Lower leg skin (tissue), 4 donors: ENCODE data around the gene SPECC1L. TPM values are rescaled to one million over a fixed set of nuclear protein-coding genes. Genes with fewer than 3 reads are reported as not detected.

Source experiments
- DNase-seq, 2 donors: peaks; one replicate each; pipeline ENCODE4 v3.0.0-alpha.2; 2019; ENCODE audit warnings: low spot score in 2 of 2
- H3K4me3 ChIP-seq: fragments of 200-600 bp; sonication (generic); 2 replicates; pipeline ENCODE4 v1.5.1; 2017; ENCODE audit warnings: mild to moderate bottlenecking, low read depth; ENCODE audit not compliant: poor library complexity, severe bottlenecking
- CTCF ChIP-seq, 3 donors: fragments of 450-650 bp; IDR thresholded peaks; one replicate each; pipeline ENCODE4 v1.5.1; 2016; ENCODE audit warnings: antibody characterized with exemption in 3 of 3, mild to moderate bottlenecking in 3 of 3, moderate library complexity in 2 of 3
- POLR2A ChIP-seq, 2 donors: fragments of 450-650 bp; IDR thresholded peaks; one replicate each; pipeline ENCODE4 v1.6.1; 2016 to 2017; ENCODE audit warnings: antibody characterized with exemption in 2 of 2, mild to moderate bottlenecking in 1 of 2, moderate library complexity in 1 of 2
- WGBS, 2 donors: methylation state at CpG; one replicate each; pipeline ENCODE4 v1.1.5; 2018; 5-methylcytosine and 5-hydroxymethylcytosine counted together
- intact Hi-C: fragments of 100-400 bp; cut with DNase I; formaldehyde crosslinking; loops from one replicate; pipeline ENCODE4 v1.15.0; 2023; ENCODE audit warnings: low total_unique reads
- total RNA-seq, 4 donors: library from RNA; depleted of rRNA; stranded (reverse); fragments of >200 nt; gene quantifications; one replicate each; pipeline ENCODE4 v1.1.0, GENCODE V29; 2016

SPECC1L gene
- total RNA-seq, 4 donors from 2014 or later, result 17.6 to 30.6 (median 23.3) TPM

GRCh38 chr22:24429411-24430365 lies 159.1 kb downstream of the SPECC1L start:
- intact Hi-C loops, result no loop called here
- DNase-seq, result peak in 1 of 2 donors; percentile 89
- H3K4me3 ChIP-seq, result no peak overlapping the region
- WGBS, 2 donors, result 59 to 66% methylated on average over 21 to 22 of the region's 22 CpGs
- TF ChIP-seq POLR2A (IDR thresholded peaks at IDR 0.05), result no peak

GRCh38 chr22:24430431-24431308 lies 160.0 kb downstream of the SPECC1L start:
- TF ChIP-seq CTCF (IDR thresholded peaks at IDR 0.05), result no peak
- no peak for TF ChIP-seq POLR2A (IDR thresholded peaks at IDR 0.05)
- DNase-seq, result no peak

GRCh38 chr22:24431309-24432034 lies 160.8 kb downstream of the SPECC1L start:
- intact Hi-C loops, result no loop called here
- DNase-seq, result no peak
- no peak overlapping the region for H3K4me3 ChIP-seq
- TF ChIP-seq CTCF (IDR thresholded peaks at IDR 0.05), result no peak
- TF ChIP-seq POLR2A (IDR thresholded peaks at IDR 0.05), result no peak
- WGBS, 2 donors, result 80 to 86% methylated on average over 9 of the region's 9 CpGs

More at GRCh38 chr22:24430431-24431308, 160.0 kb downstream of the SPECC1L start:
- no peak overlapping the region for H3K4me3 ChIP-seq
- 77 to 79% methylated on average over 8 to 12 of the region's 14 CpGs for WGBS, 2 donors
- intact Hi-C loops, result no loop called here

- intact Hi-C loops, result no loop called here
- DNase-seq, result peak in 1 of 2 donors; percentile 89
- H3K4me3 ChIP-seq, result no peak overlapping the region
- 41 to 50% methylated on average over 17 of the region's 17 CpGs for WGBS, 2 donors
- TF ChIP-seq CTCF (IDR thresholded peaks at IDR 0.05) (no peak), POLR2A (IDR thresholded peaks at IDR 0.05) (no peak)
Observed at GRCh38 chr22:24432059-24432853, 161.6 kb downstream of the SPECC1L start.

- no peak for DNase-seq
- TF ChIP-seq POLR2A (IDR thresholded peaks at IDR 0.05) (no peak), CTCF (IDR thresholded peaks at IDR 0.05) (no peak)
- H3K4me3 ChIP-seq, result no peak overlapping the region
- intact Hi-C loops, result no loop called here
- 95% methylated on average over 30 to 34 of the region's 34 CpGs for WGBS, 2 donors
Observed at GRCh38 chr22:24433001-24433827, 162.6 kb downstream of the SPECC1L start.
